Measurements from ENCODE around the gene HLCS.

DNA sequence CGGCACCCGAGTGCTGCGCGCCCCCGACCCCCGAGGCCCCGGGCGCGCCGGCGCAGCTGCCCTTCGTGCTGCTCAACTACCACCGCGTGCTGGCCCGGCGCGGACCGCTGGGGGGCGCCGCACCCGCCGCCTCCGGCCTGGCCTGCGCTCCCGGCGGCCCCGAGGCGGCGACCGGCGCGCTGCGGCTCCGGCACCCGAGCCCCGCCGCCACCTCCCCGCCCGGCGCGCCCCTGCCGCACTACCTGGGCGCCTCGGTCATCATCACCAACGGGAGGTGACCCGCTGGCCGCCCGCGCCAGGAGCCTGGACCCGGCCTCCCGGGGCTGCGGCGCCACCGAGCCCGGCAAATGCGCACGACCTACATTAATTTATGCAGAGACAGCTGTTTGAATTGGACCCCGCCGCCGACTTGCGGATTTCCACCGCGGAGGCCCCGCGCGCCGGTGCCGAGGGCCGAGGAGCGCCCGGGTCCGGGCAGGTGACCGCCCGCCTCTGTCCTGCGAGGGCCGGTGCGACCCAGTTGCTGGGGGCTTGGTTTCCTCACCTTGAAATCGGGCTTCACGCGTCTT lies 218.6 kb downstream of the HLCS start:
- TF ChIP-seq, protein P1, sequence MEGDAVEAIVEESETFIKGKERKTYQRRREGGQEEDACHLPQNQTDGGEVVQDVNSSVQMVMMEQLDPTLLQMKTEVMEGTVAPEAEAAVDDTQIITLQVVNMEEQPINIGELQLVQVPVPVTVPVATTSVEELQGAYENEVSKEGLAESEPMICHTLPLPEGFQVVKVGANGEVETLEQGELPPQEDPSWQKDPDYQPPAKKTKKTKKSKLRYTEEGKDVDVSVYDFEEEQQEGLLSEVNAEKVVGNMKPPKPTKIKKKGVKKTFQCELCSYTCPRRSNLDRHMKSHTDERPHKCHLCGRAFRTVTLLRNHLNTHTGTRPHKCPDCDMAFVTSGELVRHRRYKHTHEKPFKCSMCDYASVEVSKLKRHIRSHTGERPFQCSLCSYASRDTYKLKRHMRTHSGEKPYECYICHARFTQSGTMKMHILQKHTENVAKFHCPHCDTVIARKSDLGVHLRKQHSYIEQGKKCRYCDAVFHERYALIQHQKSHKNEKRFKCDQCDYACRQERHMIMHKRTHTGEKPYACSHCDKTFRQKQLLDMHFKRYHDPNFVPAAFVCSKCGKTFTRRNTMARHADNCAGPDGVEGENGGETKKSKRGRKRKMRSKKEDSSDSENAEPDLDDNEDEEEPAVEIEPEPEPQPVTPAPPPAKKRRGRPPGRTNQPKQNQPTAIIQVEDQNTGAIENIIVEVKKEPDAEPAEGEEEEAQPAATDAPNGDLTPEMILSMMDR (IDR thresholded peaks at IDR 0.05): no peak
- TF ChIP-seq POLR2AphosphoS5 (IDR thresholded peaks at IDR 0.05) (no peak), POLR2A (IDR thresholded peaks at IDR 0.05) (no peak)

Measured in prostate gland (tissue), 2 donors.